IMR-90 (cell line): ENCODE measurements around the gene FYCO1.

ENCODE experiments used
- BHLHE40 ChIP-seq: fragments of 150-350 bp; IDR thresholded peaks from 2 replicates; pipeline ENCODE4 v1.6.1; 2016; ENCODE audit warnings: mild to moderate bottlenecking, low read depth, low read length
- CEBPB ChIP-seq: IDR thresholded peaks from 2 replicates; pipeline ENCODE4 v1.6.1; 2012; ENCODE audit warnings: low read depth, low read length, improper control_type of control experiment
- CHD1 ChIP-seq: IDR thresholded peaks from 2 replicates; pipeline ENCODE4 v1.6.1; 2012; ENCODE audit warnings: low read depth, low read length, improper control_type of control experiment
- CTCF ChIP-seq: conservative IDR thresholded peaks from 2 replicates; pipeline ENCODE4 v1.5.1; 2012; ENCODE audit warnings: mild to moderate bottlenecking, low read depth, low read length, improper control_type of control experiment
- FOS ChIP-seq: fragments of 150-350 bp; IDR thresholded peaks from 2 replicates; pipeline ENCODE4 v1.6.1; 2016; ENCODE audit warnings: low read depth, low read length
- MAZ ChIP-seq: IDR thresholded peaks from 2 replicates; pipeline ENCODE4 v1.6.1; 2012; ENCODE audit warnings: low read depth, mild to moderate bottlenecking, low read length, improper control_type of control experiment, moderate library complexity, borderline replicate concordance
- POLR2A ChIP-seq: IDR thresholded peaks from 2 replicates; pipeline ENCODE4 v1.6.1; 2012; ENCODE audit warnings: mild to moderate bottlenecking, low read depth, low read length
- RAD21 ChIP-seq: IDR thresholded peaks from 2 replicates; pipeline ENCODE4 v1.6.1; 2012; ENCODE audit warnings: low read length, improper control_type of control experiment
- RFX5 ChIP-seq: IDR thresholded peaks from 2 replicates; pipeline ENCODE4 v1.8.0; 2012; ENCODE audit warnings: low read depth, mild to moderate bottlenecking, low read length, moderate library complexity
- USF2 ChIP-seq: fragments of 150-350 bp; IDR thresholded peaks from 2 replicates; pipeline ENCODE4 v1.6.1; 2017; ENCODE audit warnings: mild to moderate bottlenecking, antibody characterized with exemption, low read length, low read depth

GRCh38 chr3:46031747-46032146 is 36.1 kb upstream of the FYCO1 start:
- TF ChIP-seq USF2 (no peak), CTCF (no peak), CHD1 (no peak), POLR2A (no peak), RAD21 (no peak), RFX5 (no peak), CEBPB (no peak), MAZ (no peak), FOS (no peak), BHLHE40 (no peak)
